Tibial nerve (tissue), 4 donors: ENCODE data around the gene CCL17. TPM values are rescaled to one million over a fixed set of nuclear protein-coding genes. Genes with fewer than 3 reads are reported as not detected.

Experiments
- DNase-seq, 2 donors: peaks; one replicate each; pipeline ENCODE4 v3.0.0-alpha.2; 2019; ENCODE audit warnings: low spot score in 2 of 2
- H3K27ac ChIP-seq, 4 donors: fragments of 200-600 bp; sonication (generic) in 3 of 4; one replicate each; pipeline ENCODE4 v1.5.1; 2017 to 2019; ENCODE audit warnings: mild to moderate bottlenecking in 1 of 4
- H3K27me3 ChIP-seq, 2 donors: fragments of 200-600 bp; sonication (generic) in 1 of 2; one replicate each; pipeline versions ENCODE4 v1.5.1 to v1.6.0; 2017 to 2019
- H3K36me3 ChIP-seq, 3 donors: fragments of 200-600 bp; sonication (generic); one replicate each; pipeline ENCODE4 v1.5.1; 2018 to 2019
- H3K4me1 ChIP-seq, 4 donors: fragments of 200-600 bp; sonication (generic) in 3 of 4; one replicate each; pipeline ENCODE4 v1.5.1; 2017 to 2019
- H3K4me3 ChIP-seq, 4 donors: fragments of 200-600 bp; sonication (generic) in 3 of 4; one replicate each; pipeline ENCODE4 v1.5.1; 2017 to 2019; ENCODE audit warnings: mild to moderate bottlenecking in 1 of 4, moderate library complexity in 1 of 4
- H3K9me3 ChIP-seq, 4 donors: fragments of 200-600 bp; sonication (generic) in 3 of 4; one replicate each; pipeline ENCODE4 v1.5.1; 2017 to 2019
- EP300 ChIP-seq, 2 donors: sonication (generic); formaldehyde crosslinking; IDR thresholded peaks; one replicate each; pipeline ENCODE4 v1.6.1; 2017; ENCODE audit warnings: antibody characterized with exemption in 2 of 2, mild to moderate bottlenecking in 1 of 2
- POLR2A ChIP-seq, 2 donors: fragments of 450-650 bp; IDR thresholded peaks; one replicate each; pipeline ENCODE4 v1.6.1; 2017; ENCODE audit warnings: antibody characterized with exemption in 2 of 2, mild to moderate bottlenecking in 2 of 2, moderate library complexity in 2 of 2
- WGBS, 2 donors: methylation state at CpG; one replicate each; pipeline ENCODE4 v1.1.5; 2018; 5-methylcytosine and 5-hydroxymethylcytosine counted together
- total RNA-seq, 4 donors: library from RNA; depleted of rRNA; stranded (reverse); fragments of >200 nt; gene quantifications; one replicate each; pipeline ENCODE4 v1.1.0, GENCODE V29; 2016
- TF ChIP-seq, protein P1 (sequence below), 5 experiments: fragments of 200-600 bp in 3 of 5; fragments of 450-650 bp in 2 of 5; sonication (generic) in 3 of 5; IDR thresholded peaks; one replicate each; pipeline ENCODE4 v1.5.1; 2016 to 2019; ENCODE audit warnings: antibody characterized with exemption in 5 of 5, mild to moderate bottlenecking in 3 of 5, moderate library complexity in 2 of 5

Gene CCL17
- not detected for total RNA-seq

- no peak for TF ChIP-seq POLR2A (IDR thresholded peaks at IDR 0.05)
- TF ChIP-seq, protein P1, sequence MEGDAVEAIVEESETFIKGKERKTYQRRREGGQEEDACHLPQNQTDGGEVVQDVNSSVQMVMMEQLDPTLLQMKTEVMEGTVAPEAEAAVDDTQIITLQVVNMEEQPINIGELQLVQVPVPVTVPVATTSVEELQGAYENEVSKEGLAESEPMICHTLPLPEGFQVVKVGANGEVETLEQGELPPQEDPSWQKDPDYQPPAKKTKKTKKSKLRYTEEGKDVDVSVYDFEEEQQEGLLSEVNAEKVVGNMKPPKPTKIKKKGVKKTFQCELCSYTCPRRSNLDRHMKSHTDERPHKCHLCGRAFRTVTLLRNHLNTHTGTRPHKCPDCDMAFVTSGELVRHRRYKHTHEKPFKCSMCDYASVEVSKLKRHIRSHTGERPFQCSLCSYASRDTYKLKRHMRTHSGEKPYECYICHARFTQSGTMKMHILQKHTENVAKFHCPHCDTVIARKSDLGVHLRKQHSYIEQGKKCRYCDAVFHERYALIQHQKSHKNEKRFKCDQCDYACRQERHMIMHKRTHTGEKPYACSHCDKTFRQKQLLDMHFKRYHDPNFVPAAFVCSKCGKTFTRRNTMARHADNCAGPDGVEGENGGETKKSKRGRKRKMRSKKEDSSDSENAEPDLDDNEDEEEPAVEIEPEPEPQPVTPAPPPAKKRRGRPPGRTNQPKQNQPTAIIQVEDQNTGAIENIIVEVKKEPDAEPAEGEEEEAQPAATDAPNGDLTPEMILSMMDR (IDR thresholded peaks at IDR 0.05), result no peak
- no peak for TF ChIP-seq EP300 (IDR thresholded peaks at IDR 0.05)
These were observed at the start of gene CCL17 for GRCh38 chr16:57403965-57404817. Gene CCL17, plus strand, starts transcription at chr16:57404767. Its CDS starts 9,166 bp downstream, at chr16:57413933.

DNA sequence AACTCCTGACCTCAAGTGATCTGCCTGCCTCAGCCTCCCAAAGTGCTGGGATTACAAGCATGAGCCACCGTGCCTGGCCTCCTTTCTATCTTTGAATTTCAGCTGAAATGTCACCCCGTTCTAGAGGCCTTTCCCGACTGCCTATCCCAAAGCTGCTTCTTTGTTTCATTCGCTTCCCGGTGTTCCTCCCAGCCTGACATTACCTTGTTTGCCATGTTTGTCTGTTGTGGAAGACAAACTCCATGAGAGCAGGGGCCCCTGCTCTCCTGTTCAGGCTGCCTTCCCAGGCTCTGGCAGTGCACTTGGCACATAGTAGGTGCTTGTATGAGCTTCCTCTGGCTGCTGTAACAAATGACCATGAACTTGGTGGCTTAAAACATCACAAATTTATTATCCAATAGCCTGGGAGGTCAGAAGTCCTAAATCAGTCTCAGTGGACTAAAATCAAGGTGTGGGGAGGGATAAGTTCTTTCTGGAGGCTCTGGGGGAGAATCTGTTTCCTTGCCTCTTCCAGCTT lies 48.6 kb upstream of the CCL17 start:
- TF ChIP-seq, protein P1 (IDR thresholded peaks at IDR 0.05), result no peak
- TF ChIP-seq EP300 (IDR thresholded peaks at IDR 0.05) (no peak), POLR2A (IDR thresholded peaks at IDR 0.05) (no peak)
- no peak for DNase-seq
- 79 to 80% methylated on average over 5 of the region's 5 CpGs for WGBS, 2 donors
- Histone ChIP-seq H3K36me3 (no peaks in the 10 kb centered on the region), H3K9me3 (no peaks in the 10 kb centered on the region), H3K4me3 (no peak overlapping the region), H3K27ac (no peak overlapping the region), H3K4me1 (peaks cover 0 to 4% (median 0%) of the 10 kb centered on the region in 4 donors), H3K27me3 (no peaks in the 10 kb centered on the region)

More at GRCh38 chr16:57403965-57404817, at the start of gene CCL17:
- no peak within 1 kb of the TSS for H3K4me3 ChIP-seq
- H3K27me3 ChIP-seq, result no peaks in the 10 kb centered on the region
- no peaks in the 10 kb centered on the region for H3K36me3 ChIP-seq
- WGBS, 2 donors, result 71% methylated on average over 17 of the region's 17 CpGs
- no peak for DNase-seq
- no peaks in the 10 kb centered on the region for H3K9me3 ChIP-seq
- H3K4me1 ChIP-seq, result no peaks in the 10 kb centered on the region
- no peak within 1 kb of the TSS for H3K27ac ChIP-seq

DNA sequence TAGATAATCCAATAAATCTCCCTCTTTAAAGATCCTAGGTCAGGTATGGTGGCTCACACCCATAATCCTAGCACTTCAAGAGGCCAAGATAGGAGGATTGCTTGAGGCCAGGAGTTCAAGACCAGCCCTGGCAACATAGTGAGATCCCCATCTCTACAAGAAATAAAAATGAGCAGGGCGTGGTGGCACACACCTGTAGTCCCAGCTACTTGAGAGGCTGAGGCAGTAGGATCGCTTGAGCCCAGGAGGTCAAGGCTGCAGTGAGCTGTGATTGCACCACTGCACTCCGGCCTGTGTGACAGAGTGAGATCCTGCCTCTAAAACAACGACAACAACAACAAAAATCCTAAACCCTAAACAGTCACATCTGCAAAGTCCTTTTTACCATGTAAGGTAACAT lies 48.0 kb upstream of the CCL17 start:
- H3K9me3 ChIP-seq, result no peaks in the 10 kb centered on the region
- TF ChIP-seq EP300 (IDR thresholded peaks at IDR 0.05) (no peak), POLR2A (IDR thresholded peaks at IDR 0.05) (no peak)
- TF ChIP-seq, protein P1 (IDR thresholded peaks at IDR 0.05), result no peak
- H3K4me1 ChIP-seq, result peaks cover 0 to 4% (median 0%) of the 10 kb centered on the region in 4 donors
- WGBS, 2 donors, result 86 to 94% methylated on average over 4 of the region's 4 CpGs
- H3K27ac ChIP-seq, result no peak overlapping the region
- H3K27me3 ChIP-seq, result no peaks in the 10 kb centered on the region
- no peak for DNase-seq
- no peaks in the 10 kb centered on the region for H3K36me3 ChIP-seq
- H3K4me3 ChIP-seq, result no peak overlapping the region

GRCh38 chr16:57357330-57358085 lies 47.1 kb upstream of the CCL17 start:
- Histone ChIP-seq H3K9me3 (no peaks in the 10 kb centered on the region), H3K27ac (no peak overlapping the region), H3K4me3 (no peak overlapping the region), H3K27me3 (no peaks in the 10 kb centered on the region), H3K36me3 (no peaks in the 10 kb centered on the region), H3K4me1 (peaks cover 0 to 4% (median 0%) of the 10 kb centered on the region in 4 donors)
- 77 to 84% methylated on average over 9 of the region's 9 CpGs for WGBS, 2 donors
- DNase-seq, result no peak
- TF ChIP-seq EP300 (IDR thresholded peaks at IDR 0.05), result no peak
- TF ChIP-seq, protein P1 (IDR thresholded peaks at IDR 0.05), result no peak
- no peak for TF ChIP-seq POLR2A (IDR thresholded peaks at IDR 0.05)

GRCh38 chr16:57358086-57358420 lies 46.5 kb upstream of the CCL17 start:
- Histone ChIP-seq H3K27ac (no peak overlapping the region), H3K4me3 (no peak overlapping the region), H3K36me3 (no peaks in the 10 kb centered on the region), H3K9me3 (no peaks in the 10 kb centered on the region), H3K4me1 (peaks cover 0 to 4% (median 0%) of the 10 kb centered on the region in 4 donors), H3K27me3 (no peaks in the 10 kb centered on the region)
- 74 to 77% methylated on average over 7 of the region's 7 CpGs for WGBS, 2 donors
- DNase-seq, result no peak
- TF ChIP-seq POLR2A (IDR thresholded peaks at IDR 0.05) (no peak), EP300 (IDR thresholded peaks at IDR 0.05) (no peak)
- TF ChIP-seq, protein P1 (IDR thresholded peaks at IDR 0.05), result no peak
